GM18858 (cell line): Measurements from ENCODE around the gene CEP170.

ENCODE experiments used
- ATAC-seq: cut with Tn5 transposase; IDR thresholded peaks from one replicate; pipeline ENCODE4 v1.9.1; 2021; ENCODE audit not compliant: unreplicated experiment

Gene CEP170

GRCh38 chr1:243254927-243255790, at the start of gene CEP170:
TSS of gene CEP170 (minus strand) at chr1:243255281. CDS start at chr1:243225280, 30,001 bp downstream.
- ATAC-seq: peak; percentile 33

- ATAC-seq: no peak
Measured at GRCh38 chr1:243301059-243301458, 46.0 kb upstream of the CEP170 start.

DNA sequence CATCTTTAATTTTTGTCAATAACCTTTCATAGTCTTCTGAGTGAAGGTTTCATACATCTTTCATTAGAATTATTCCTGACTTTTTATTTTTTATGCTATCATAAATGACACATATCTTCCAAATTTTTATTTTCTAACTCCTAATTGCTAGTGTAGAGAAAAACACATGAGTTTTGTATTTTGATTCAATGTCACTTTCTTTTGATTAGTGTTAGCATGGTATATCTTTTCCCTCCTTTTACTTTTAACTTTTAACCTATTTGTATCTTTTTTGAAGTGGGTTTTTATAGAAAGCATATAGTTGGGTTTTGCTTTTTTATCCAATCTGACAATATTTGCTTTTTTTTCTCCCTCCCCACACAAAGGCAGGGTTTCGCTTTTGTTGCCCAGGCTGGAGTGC, 44.0 kb upstream of the CEP170 start:
- no peak for ATAC-seq

- ATAC-seq: no peak
Measured at GRCh38 chr1:243294723-243295121, 39.6 kb upstream of the CEP170 start.

DNA sequence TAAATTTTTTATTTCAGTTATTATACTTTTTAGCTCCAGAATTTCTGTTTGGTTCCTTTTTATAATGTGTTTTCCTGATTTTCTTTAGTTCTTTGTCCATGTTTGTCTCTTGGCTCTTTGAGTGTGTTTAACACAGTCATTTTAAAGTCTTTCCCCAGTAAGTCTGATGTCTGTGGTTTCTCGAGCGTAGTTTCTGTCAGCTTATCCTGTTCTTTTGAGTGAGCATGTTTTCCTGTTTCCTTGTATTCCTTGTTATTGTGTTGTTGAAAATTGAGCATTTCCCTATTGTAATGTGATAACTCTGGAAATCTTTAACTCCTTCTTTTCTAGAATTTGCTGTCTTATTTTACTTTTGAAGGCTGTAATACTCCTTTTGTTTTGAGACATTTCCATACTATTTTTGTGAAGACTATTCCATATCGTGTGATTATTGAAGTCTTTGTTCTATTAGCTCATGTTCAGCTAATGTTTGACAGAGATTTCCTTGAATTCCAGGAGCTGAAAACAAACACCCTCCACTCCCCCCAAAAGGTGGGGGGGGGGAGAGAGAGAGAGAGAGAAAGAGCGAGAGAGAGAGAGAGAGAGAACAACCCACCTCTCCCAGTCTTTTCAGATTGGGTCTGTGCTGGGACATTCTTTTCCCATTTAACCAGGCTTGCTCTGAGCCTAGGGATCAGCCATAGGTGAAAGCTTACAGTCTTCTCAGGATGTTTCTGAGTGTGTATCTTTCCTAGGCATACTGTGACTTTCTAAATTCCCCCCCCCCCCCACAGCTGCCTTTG, 39.1 kb upstream of the CEP170 start:
- no peak for ATAC-seq

- ATAC-seq: no peak
Measured at GRCh38 chr1:243292117-243292516, 37.0 kb upstream of the CEP170 start.

DNA sequence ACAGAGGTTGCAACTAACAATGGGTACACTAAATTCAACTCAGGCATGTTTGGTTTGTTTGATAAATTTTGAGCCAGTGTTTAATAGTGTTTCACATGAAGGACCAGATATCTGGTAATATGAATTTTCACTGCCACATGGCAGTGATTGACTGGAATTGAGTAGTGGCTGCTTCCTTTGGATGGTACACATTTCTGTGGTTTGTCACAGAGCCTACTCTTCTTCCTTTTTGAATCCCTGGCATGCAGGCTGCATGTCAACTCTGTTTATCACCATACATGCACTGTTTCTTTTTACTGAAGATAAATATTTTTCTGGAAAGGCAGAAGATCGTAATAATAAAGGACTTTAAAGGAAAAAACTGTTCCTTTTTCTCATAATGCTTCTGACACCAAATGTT, 36.2 kb upstream of the CEP170 start:
- ATAC-seq: no peak

- no peak for ATAC-seq
Measured at GRCh38 chr1:243288062-243288461, 33.0 kb upstream of the CEP170 start.

GRCh38 chr1:243287652-243288051, 32.6 kb upstream of the CEP170 start:
- ATAC-seq: peak; percentile 96

DNA sequence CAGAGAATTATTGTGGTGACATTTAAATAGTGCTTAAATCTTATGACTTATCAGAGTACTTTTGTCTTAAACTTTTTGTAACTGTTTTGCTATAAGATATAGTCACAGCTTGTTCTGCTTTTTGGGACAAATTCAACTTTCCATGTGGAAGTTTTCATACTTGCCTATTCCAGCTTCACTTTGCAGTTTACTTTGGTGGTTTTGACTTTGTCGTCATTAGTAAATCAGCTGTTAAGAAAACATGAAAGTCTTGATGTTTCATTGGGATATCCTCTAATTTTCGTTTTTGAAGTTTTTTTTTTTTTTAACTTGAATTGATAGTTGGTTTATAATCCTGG, 32.0 kb upstream of the CEP170 start:
- ATAC-seq: no peak

DNA sequence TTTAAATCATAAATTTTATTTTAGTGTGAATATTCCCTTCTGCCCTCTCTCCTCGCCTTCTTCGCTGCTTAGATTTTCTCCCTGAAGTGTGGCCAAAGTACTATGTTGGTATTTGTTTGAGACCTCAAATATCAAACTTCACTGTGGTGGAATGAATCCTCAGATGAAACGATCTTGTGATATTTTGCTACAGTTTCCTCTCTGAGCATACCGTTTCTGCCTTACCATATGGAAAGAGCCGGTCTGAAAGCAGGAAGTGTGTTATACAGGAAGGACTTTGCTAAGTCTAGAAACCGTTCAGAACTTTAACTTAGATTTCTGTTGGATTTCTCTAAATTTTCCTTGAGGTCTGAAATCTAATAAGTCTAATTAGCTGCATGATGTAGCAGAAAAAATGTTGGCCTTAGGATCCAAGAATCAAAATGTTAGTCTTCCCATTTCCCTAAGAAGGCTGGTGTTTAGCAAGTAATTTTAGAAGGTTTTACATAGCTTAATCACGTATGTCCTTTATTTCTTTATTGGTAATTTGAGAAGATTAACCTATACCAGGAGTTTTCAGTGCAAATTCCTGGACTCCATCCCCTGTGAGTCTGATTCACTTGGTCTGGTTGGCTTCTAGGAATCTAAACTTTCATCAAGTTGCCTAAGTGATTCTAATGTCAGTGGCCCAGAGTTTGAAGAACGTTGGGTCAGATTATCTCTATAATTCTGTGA, 31.5 kb upstream of the CEP170 start:
- ATAC-seq: no peak

DNA sequence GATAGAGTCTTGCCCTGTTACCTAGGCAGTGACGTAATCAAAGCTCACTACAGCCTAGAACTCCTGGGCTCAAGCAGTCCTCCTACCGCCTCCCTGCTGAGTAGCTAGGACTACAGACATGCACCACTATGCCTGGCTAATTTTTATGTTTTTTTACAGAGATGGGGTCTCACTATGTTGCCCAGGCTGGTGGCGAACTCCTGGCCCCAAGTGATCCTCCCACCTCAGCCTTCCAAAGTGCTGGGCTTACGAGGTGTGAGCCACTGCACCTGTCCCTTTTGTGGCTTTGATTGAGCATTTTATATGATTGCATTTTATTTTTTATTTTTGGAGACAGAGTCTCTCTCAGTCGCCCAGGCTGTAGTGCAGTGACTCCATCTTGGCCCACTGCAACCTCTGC, 26.6 kb upstream of the CEP170 start:
- no peak for ATAC-seq

DNA sequence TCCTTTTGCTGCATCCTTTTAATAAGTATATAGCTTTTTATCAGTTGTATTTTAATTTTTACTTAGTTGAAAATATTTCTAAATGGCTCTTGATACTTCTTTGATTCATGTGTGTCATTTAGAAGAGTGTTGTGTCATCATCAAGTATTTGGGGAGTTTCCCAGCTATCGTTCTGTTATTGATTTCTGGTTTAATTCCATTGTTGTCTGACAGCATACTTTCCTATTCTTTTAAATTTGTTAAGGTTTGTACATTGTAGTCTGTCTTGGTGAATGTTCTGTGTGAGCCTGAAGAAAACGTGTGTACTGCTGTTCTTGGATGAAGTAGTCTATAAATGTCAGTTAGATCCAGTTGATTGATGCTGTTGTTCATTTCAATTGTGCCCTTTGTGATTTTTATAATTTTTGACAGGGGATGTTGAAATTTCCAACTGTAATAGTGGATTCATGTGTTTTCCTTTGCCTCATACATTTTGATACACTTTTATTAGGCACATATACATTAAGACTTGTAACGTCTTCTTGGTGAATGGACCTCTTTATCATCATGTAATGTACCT, 25.6 kb upstream of the CEP170 start:
- ATAC-seq: no peak

- ATAC-seq: no peak
Measured at GRCh38 chr1:243275316-243275715, 20.2 kb upstream of the CEP170 start.

GRCh38 chr1:243273945-243274344, 18.9 kb upstream of the CEP170 start:
- ATAC-seq: no peak

GRCh38 chr1:243273506-243273905, 18.4 kb upstream of the CEP170 start:
- ATAC-seq: no peak

DNA sequence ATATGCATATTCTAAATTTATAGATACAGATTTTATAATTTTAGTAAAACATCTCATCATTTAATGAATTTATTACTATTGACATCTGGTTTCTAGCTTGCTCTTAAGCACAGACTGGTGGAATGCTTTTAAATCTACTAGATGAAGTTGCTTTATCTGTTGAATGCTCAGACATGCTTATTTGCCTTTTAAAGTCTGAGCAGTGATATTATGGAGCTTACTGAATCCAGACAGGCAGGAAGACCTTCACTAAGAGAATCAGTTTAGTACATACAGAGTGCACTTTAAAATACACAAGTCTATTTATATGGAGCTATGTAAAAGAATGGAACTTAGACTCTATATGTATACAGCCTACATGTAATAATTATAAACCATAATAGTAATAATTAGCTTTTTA, 17.3 kb upstream of the CEP170 start:
- no peak for ATAC-seq

DNA sequence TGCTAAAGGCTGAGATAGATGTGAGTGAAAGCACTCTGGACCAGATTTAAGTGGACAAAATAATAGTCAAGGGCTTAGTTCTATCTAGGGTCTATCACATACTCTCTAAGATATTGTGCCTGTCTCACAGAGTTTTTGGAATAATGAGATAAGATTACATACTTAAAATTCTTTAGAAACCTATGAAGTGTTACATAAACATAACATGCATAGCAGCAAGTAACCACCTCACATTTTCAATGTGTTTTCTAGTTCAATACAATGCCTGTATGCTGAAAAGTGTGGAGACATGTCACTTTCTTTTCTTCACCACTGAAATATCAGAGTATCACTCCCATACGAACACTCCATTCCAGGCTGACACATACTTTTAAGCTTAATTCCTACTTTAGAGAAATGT, 16.9 kb upstream of the CEP170 start:
- ATAC-seq: no peak

DNA sequence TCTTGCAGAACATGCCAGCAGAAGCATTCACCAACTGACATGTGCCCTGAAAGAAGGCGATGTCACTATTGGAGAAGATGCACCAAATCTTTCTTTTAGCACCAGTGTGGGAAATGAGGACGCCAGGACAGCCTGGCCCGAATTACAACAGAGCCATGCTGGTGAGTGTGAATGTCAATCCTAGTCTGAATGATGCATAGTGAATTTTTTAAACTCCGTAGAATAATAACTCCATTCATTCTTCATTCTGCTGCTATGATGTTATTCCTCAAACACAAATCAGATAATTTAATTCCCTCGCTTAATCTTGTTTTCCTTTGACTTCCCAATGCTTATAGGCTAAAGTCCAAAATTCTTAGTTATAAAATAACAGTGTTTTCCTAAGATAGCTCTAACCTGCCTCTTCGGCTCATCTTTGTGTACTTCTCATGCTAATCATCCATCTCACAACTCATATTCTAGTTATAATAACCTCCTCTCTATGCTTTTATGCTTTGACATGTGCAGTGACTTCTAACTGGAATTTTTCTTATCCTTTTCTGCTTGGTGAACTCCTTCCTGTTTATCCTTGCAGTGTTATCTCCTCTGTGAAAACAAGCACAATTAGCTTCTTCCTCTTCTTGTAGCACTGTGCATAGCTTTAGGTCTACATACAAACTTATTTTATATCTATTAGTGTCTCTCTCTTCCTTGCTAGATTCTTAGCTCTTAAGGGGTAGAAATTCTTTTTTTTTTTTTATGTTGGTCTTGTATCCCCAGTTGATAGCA, 15.2 kb upstream of the CEP170 start:
- ATAC-seq: no peak

DNA sequence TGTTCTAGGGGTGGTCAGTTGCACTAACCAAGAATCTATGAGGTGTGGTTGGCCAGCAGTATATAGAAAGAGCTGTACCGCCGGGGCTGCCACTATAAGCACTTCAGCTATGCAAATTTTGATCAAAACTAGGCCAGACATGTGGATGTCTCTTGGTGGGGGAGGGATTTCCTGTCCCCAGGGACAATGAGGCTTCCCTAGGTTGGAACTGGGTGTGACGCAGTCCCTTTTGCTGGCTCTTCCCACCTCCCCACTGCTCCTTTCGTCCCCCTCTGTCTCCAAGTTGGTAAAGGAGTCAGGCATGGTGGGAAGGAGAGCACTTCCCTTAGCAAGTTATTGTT, 14.3 kb upstream of the CEP170 start:
- ATAC-seq: peak; percentile 63
